GM12878 (cell line): ENCODE results near the gene DEK.

ENCODE experiments used
- CBFB ChIP-seq: IDR thresholded peaks from 2 replicates; pipeline ENCODE4 v1.6.1; 2016; ENCODE audit warnings: antibody characterized with exemption, low read depth
- CREM ChIP-seq: IDR thresholded peaks from 2 replicates; pipeline ENCODE4 v1.6.1; 2014; ENCODE audit warnings: antibody characterized with exemption, low read depth
- CTCF ChIP-seq, 3 experiments: IDR thresholded peaks in 2 of 3; conservative IDR thresholded peaks in 1 of 3; 2 replicates each; pipeline ENCODE4 v1.5.1; 2011; ENCODE audit warnings: low read depth in 3 of 3, low read length in 3 of 3, mild to moderate bottlenecking in 3 of 3, control low read depth in 2 of 3, moderate library complexity in 2 of 3, inconsistent platforms in 1 of 3, mixed read lengths in 1 of 3; ENCODE audit not compliant: control insufficient read depth in 2 of 3, insufficient read depth in 1 of 3; ENCODE audit errors: extremely low read depth in 1 of 3
- EZH2 ChIP-seq: IDR thresholded peaks from 2 replicates; pipeline ENCODE4 v1.6.1; 2012; ENCODE audit warnings: low read depth, mild to moderate bottlenecking, control low read depth, inconsistent platforms, low read length, borderline replicate concordance; ENCODE audit not compliant: control insufficient read depth
- GABPA ChIP-seq: IDR thresholded peaks from 2 replicates; pipeline ENCODE4 v1.6.1; 2014; ENCODE audit warnings: antibody characterized with exemption, low read depth, mild to moderate bottlenecking, inconsistent platforms
- HDAC6 ChIP-seq: fragments of 200-600 bp; sonication (generic); IDR thresholded peaks from one replicate; pipeline ENCODE4 v1.8.0; 2017; ENCODE audit warnings: antibody characterized with exemption; ENCODE audit not compliant: unreplicated experiment
- NFYB ChIP-seq: IDR thresholded peaks from 2 replicates; pipeline ENCODE4 v1.6.1; 2011; ENCODE audit warnings: low read depth, mild to moderate bottlenecking, low read length, improper control_type of control experiment, moderate library complexity; ENCODE audit not compliant: insufficient read depth
- POLR2A ChIP-seq: IDR thresholded peaks from 2 replicates; pipeline ENCODE4 v1.6.1; 2011; ENCODE audit warnings: low read depth, mild to moderate bottlenecking, low read length
- RAD21 ChIP-seq: IDR thresholded peaks from 2 replicates; pipeline ENCODE4 v1.6.1; 2011; ENCODE audit warnings: mild to moderate bottlenecking, low read depth, low read length, moderate library complexity; ENCODE audit not compliant: insufficient read depth
- RAD51 ChIP-seq: fragments of 450-650 bp; IDR thresholded peaks from 2 replicates; pipeline ENCODE4 v1.6.1; 2016; ENCODE audit warnings: moderate library complexity, mild to moderate bottlenecking, inconsistent platforms
- SIN3A ChIP-seq: IDR thresholded peaks from 2 replicates; pipeline ENCODE4 v1.6.1; 2012; ENCODE audit warnings: low read depth, low read length, improper control_type of control experiment
- TAF1 ChIP-seq: IDR thresholded peaks from 2 replicates; pipeline ENCODE4 v1.6.1; 2011; ENCODE audit warnings: mild to moderate bottlenecking, low read depth, low read length, borderline replicate concordance

DNA sequence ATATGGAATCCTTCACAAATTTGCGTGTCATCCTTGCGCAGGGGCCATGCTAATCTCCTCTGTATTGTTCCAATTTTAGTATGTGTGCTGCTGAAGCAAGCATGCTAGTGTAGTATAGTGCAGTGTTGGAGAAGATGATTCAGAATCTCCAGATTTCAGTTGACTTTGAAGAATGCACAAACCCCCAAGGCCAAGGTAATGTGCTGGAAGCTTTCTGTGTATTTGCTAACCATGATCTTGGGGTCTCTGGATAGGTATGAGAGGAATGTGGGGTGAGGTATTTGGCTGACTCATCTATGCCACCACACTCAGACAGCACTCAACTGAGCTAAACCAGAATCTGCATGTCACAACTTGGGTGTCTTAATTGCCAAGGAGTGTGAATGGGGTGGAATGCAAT lies 42.6 kb upstream of the DEK start:
- TF ChIP-seq RAD21 (no peak), CTCF (IDR thresholded peaks at IDR 0.05 in 2 of 3, conservative IDR thresholded peaks at IDR 0.05 in 1 of 3; ENCODE audit: control insufficient read depth in 2 of 3, extremely low read depth in 1 of 3, insufficient read depth in 1 of 3, low read depth in 3 of 3, low read length in 3 of 3) (no peak), EZH2 (no peak), POLR2A (no peak), HDAC6 (no peak), GABPA (no peak), CREM (no peak), SIN3A (no peak), TAF1 (no peak), CBFB (no peak), NFYB (no peak), RAD51 (no peak)
